Cardiac muscle cell (in vitro differentiated cells and primary cell): ENCODE data around the gene ZNF609. TPM values are rescaled to one million over a fixed set of nuclear protein-coding genes. Genes with fewer than 3 reads are reported as not detected.

Experiments used
- DNase-seq, 2 donors: peaks; one replicate each; pipeline versions ENCODE4 v3.0.0 to v3.0.0-alpha.2; 2010 to 2017; ENCODE audit warnings: low read depth in 1 of 2, low spot score in 1 of 2
- H3K27ac ChIP-seq: fragments of 200-600 bp; sonication (generic); 2 replicates; pipeline ENCODE4 v1.5.1; 2016
- H3K27me3 ChIP-seq: fragments of 200-600 bp; sonication (generic); 2 replicates; pipeline ENCODE4 v1.6.0; 2016; ENCODE audit warnings: control low read depth
- H3K36me3 ChIP-seq: fragments of 200-600 bp; sonication (generic); 2 replicates; pipeline ENCODE4 v1.5.1; 2016; ENCODE audit warnings: control low read depth
- H3K4me1 ChIP-seq: fragments of 200-600 bp; sonication (generic); 2 replicates; pipeline ENCODE4 v1.8.1; 2017; ENCODE audit warnings: low read depth, mild to moderate bottlenecking, mixed run types
- H3K4me3 ChIP-seq: fragments of 200-600 bp; sonication (generic); 2 replicates; pipeline ENCODE4 v1.5.1; 2016; ENCODE audit warnings: mild to moderate bottlenecking
- H3K9me3 ChIP-seq: fragments of 200-600 bp; sonication (generic); 2 replicates; pipeline ENCODE4 v1.5.1; 2017; ENCODE audit warnings: low read depth, mild to moderate bottlenecking, control low read depth
- CTCF ChIP-seq: IDR thresholded peaks from 2 replicates; pipeline ENCODE4 v1.5.1; 2012; ENCODE audit warnings: low read depth, mild to moderate bottlenecking, low read length
- polyA plus RNA-seq: library from polyadenylated mRNA; unstranded; fragments of >200 nt; fragmentation: Nextera tagmentation; extraction: Ambion mirVana; gene quantifications from 2 replicates; pipeline ENCODE4 v1.2.1, GENCODE V29; 2016
- total RNA-seq: library from RNA; depleted of rRNA; stranded (reverse); fragments of >200 nt; gene quantifications from 2 replicates; pipeline ENCODE4 v1.2.3, GENCODE V29; 2016

ZNF609 gene
- total and polyA plus RNA-seq, 2 experiments from 2014 or later, result 25.6 to 41.4 TPM

- Histone ChIP-seq H3K27ac (peak overlapping the region; percentile 66), H3K9me3 (no peaks in the 10 kb centered on the region), H3K4me1 (peaks cover 25% of the 10 kb centered on the region), H3K36me3 (no peaks in the 10 kb centered on the region), H3K27me3 (no peaks in the 10 kb centered on the region), H3K4me3 (no peak overlapping the region)
- no peak for TF ChIP-seq CTCF
- no peak for DNase-seq
Measured at GRCh38 chr15:64559243-64559642, 98.9 kb downstream of the ZNF609 start.

DNA sequence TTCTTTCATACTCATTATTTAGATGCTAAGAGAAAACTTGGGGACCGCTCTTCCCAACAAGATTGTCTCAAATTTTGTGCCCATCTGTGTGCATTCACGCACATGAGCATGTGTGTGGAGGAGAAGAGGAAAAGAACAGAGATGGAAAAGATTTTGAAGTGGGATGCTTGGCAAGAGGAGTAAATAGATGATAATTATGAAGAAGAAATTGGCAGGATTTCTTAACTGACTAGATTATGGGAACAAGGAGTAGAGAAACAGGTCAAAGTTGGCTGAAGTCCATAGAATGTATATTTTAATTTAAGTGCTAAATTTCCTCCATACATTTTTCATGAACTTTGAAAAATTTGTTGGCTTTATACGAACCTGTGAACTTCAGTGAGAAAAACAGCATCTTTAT lies 100.1 kb downstream of the ZNF609 start:
- TF ChIP-seq CTCF, result no peak
- H3K27ac ChIP-seq, result no peak overlapping the region
- H3K9me3 ChIP-seq, result no peaks in the 10 kb centered on the region
- no peak overlapping the region for H3K4me3 ChIP-seq
- no peaks in the 10 kb centered on the region for H3K36me3 ChIP-seq
- H3K27me3 ChIP-seq, result no peaks in the 10 kb centered on the region
- peaks cover 25% of the 10 kb centered on the region for H3K4me1 ChIP-seq
- DNase-seq, result no peak

GRCh38 chr15:64560998-64561397 lies 100.6 kb downstream of the ZNF609 start:
- Histone ChIP-seq H3K27ac (no peak overlapping the region), H3K4me3 (no peak overlapping the region), H3K27me3 (no peaks in the 10 kb centered on the region), H3K4me1 (peaks cover 25% of the 10 kb centered on the region), H3K36me3 (no peaks in the 10 kb centered on the region), H3K9me3 (no peaks in the 10 kb centered on the region)
- no peak for DNase-seq
- TF ChIP-seq CTCF, result no peak

DNA sequence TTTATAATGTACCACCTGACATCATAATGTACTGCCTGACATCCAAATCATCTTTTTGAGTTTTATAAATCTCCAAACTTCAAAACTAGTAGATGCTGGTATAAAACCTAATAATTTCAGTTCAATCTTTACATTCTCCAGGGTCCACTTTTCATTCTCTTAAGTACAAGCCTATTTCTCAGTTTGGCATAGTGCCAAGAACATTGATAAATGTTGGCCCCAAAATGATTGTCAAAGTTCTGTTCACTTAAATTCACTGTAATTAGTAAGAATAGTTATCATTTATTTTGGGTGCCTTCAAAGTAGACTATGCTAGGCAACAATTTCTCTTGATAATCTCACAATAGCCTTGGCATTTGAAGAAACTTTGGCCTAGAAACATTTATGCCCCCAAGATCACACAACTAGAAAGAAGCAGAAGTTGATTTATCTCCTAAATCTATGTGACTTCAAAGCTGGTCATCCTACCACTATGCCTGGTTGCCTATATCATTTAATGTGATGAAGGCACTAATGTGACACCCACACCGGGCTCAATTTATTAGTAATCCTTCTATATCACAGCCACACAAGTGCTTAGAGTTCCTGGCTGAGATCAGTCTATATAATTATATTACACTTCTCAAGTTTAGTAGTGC lies 101.7 kb downstream of the ZNF609 start:
- DNase-seq, result no peak
- no peak overlapping the region for H3K27ac ChIP-seq
- H3K4me3 ChIP-seq, result no peak overlapping the region
- peaks cover 36% of the 10 kb centered on the region for H3K4me1 ChIP-seq
- no peaks in the 10 kb centered on the region for H3K27me3 ChIP-seq
- TF ChIP-seq CTCF, result no peak
- no peaks in the 10 kb centered on the region for H3K9me3 ChIP-seq
- H3K36me3 ChIP-seq, result no peaks in the 10 kb centered on the region

GRCh38 chr15:64566102-64566501 lies 105.7 kb downstream of the ZNF609 start:
- Histone ChIP-seq H3K4me1 (peaks cover 40% of the 10 kb centered on the region), H3K4me3 (no peak overlapping the region), H3K27me3 (no peaks in the 10 kb centered on the region), H3K9me3 (no peaks in the 10 kb centered on the region), H3K36me3 (no peaks in the 10 kb centered on the region), H3K27ac (peak overlapping the region; percentile 77)
- DNase-seq, result no peak
- TF ChIP-seq CTCF, result no peak
